Measurements from ENCODE around the gene GRAMD1A.
"Not testable (repeated sequence)": the region's sequence is repeated elsewhere in the genome, so short reads cannot be mapped to it uniquely, and the experiment has no call there.

DNA sequence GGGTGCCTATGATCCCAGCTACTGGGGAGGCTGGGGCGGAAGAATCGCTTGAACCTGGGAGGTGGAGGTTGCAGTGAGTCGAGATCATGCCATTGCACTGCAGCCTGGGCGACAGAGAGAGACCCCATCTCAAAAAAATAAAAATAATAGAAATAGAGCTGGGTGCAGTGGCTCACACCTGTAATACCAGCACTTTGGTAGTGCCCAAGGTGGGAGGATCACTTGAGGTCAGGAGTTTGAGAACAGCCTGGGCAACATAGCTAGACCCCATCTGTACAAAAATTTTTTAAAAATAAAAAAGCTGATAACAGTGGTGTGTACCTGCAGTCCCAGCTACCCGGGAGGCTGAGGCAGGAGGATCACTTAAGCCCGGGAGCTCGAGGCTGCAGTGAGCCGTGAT lies 7.3 kb downstream of the GRAMD1A start:
- TF ChIP-seq, protein P1, sequence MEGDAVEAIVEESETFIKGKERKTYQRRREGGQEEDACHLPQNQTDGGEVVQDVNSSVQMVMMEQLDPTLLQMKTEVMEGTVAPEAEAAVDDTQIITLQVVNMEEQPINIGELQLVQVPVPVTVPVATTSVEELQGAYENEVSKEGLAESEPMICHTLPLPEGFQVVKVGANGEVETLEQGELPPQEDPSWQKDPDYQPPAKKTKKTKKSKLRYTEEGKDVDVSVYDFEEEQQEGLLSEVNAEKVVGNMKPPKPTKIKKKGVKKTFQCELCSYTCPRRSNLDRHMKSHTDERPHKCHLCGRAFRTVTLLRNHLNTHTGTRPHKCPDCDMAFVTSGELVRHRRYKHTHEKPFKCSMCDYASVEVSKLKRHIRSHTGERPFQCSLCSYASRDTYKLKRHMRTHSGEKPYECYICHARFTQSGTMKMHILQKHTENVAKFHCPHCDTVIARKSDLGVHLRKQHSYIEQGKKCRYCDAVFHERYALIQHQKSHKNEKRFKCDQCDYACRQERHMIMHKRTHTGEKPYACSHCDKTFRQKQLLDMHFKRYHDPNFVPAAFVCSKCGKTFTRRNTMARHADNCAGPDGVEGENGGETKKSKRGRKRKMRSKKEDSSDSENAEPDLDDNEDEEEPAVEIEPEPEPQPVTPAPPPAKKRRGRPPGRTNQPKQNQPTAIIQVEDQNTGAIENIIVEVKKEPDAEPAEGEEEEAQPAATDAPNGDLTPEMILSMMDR (conservative IDR thresholded peaks at IDR 0.05; ENCODE audit: low read depth, low read length), result not testable (repeated sequence)
- not testable (repeated sequence) for TF ChIP-seq EZH2 (IDR thresholded peaks at IDR 0.05; ENCODE audit: low read length, unreplicated experiment)
